NCI-H1105 (cell line): Measurements from ENCODE around the gene TRPT1.

Experiments used
- DNase-seq: peaks from one replicate; lab custom pipeline; 2025; lab: John Stamatoyannopoulos, UW

The TRPT1 gene

GRCh38 chr11:64230171-64230984 is 4.4 kb upstream of the TRPT1 start, which contains the start of gene DNAJC4:
DNAJC4 (plus strand) TSS chr11:64230548; CDS start chr11:64230855, 307 bp downstream.
- peak; percentile 96 for DNase-seq

GRCh38 chr11:64229744-64230170 is 3.8 kb upstream of the TRPT1 start:
- no peak for DNase-seq

GRCh38 chr11:64229090-64229743 is 3.2 kb upstream of the TRPT1 start:
- DNase-seq = no peak

- no peak for DNase-seq
These were observed 1.5 kb upstream of the TRPT1 start for GRCh38 chr11:64227405-64227956.

GRCh38 chr11:64226507-64227051 is 593 bp upstream of the TRPT1 start:
- DNase-seq = peak; percentile 82

GRCh38 chr11:64224891-64225607 is 937 bp downstream of the TRPT1 start:
- DNase-seq = no peak

- DNase-seq = no peak
These were observed 1.7 kb downstream of the TRPT1 start for GRCh38 chr11:64224151-64224890.

GRCh38 chr11:64223001-64223651 is 2.9 kb downstream of the TRPT1 start:
- DNase-seq = no peak

GRCh38 chr11:64222651-64223000 is 3.4 kb downstream of the TRPT1 start:
- DNase-seq = no peak

GRCh38 chr11:64220798-64221197 is 5.2 kb downstream of the TRPT1 start:
- no peak for DNase-seq

- no peak for DNase-seq
These were observed 5.7 kb downstream of the TRPT1 start for GRCh38 chr11:64220271-64220670.

- no peak for DNase-seq
These were observed 6.2 kb downstream of the TRPT1 start for GRCh38 chr11:64219755-64220154.

- no peak for DNase-seq
These were observed 6.7 kb downstream of the TRPT1 start for GRCh38 chr11:64219354-64219684.

- no peak for DNase-seq
These were observed 7.2 kb downstream of the TRPT1 start for GRCh38 chr11:64218628-64219353.

- no peak for DNase-seq
These were observed 9.1 kb downstream of the TRPT1 start for GRCh38 chr11:64216879-64217278.

GRCh38 chr11:64211181-64211872 is 14.7 kb downstream of the TRPT1 start:
- no peak for DNase-seq

GRCh38 chr11:64210301-64211020 is 15.5 kb downstream of the TRPT1 start:
- DNase-seq = no peak

- no peak for DNase-seq
These were observed 16.5 kb downstream of the TRPT1 start for GRCh38 chr11:64209563-64209843.

GRCh38 chr11:64208796-64209562 is 17.0 kb downstream of the TRPT1 start:
- no peak for DNase-seq
